Measurements from ENCODE around the gene AMMECR1L.

The AMMECR1L gene

DNA sequence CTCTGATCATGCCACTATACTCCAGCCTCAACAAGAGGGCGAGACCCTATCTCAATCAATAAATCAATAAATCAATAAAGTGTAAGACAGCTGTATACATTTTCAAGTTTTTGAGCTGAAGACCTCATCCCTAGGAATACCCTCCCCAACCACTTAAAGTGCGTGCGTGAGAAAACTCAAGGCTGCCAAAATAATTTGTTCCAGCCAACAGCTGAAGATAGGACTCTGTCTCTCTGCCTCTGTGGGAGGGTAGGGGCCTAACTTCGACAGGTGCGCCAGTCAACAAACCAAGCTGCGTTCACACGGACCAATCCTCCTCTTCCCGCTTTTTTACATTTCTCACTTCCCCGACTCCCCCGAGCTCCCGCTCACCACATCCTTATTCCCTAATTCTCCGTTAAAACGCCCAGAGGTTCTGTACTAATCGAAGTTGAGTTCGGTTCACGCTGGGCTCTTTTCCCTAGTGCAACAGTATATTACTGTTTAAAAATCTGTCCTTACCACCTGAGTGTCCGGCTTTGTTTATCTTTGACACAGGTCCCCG is 28.4 kb downstream of the AMMECR1L start:
- H3K27me3 ChIP-seq (ENCODE audit: insufficient read depth, poor library complexity, severe bottlenecking), result no peaks in the 10 kb centered on the region
- peak overlapping the region; percentile 95 for H3K27ac ChIP-seq (replicated peaks)
- H3K4me3 ChIP-seq (replicated peaks; ENCODE audit: insufficient read depth, low read length), result peak overlapping the region; percentile 91
- peak in 1 of 2 experiments; percentile 34 for DNase-seq (ENCODE audit: low read depth in 1 of 2, low spot score in 1 of 2)
- TF ChIP-seq, protein P1, sequence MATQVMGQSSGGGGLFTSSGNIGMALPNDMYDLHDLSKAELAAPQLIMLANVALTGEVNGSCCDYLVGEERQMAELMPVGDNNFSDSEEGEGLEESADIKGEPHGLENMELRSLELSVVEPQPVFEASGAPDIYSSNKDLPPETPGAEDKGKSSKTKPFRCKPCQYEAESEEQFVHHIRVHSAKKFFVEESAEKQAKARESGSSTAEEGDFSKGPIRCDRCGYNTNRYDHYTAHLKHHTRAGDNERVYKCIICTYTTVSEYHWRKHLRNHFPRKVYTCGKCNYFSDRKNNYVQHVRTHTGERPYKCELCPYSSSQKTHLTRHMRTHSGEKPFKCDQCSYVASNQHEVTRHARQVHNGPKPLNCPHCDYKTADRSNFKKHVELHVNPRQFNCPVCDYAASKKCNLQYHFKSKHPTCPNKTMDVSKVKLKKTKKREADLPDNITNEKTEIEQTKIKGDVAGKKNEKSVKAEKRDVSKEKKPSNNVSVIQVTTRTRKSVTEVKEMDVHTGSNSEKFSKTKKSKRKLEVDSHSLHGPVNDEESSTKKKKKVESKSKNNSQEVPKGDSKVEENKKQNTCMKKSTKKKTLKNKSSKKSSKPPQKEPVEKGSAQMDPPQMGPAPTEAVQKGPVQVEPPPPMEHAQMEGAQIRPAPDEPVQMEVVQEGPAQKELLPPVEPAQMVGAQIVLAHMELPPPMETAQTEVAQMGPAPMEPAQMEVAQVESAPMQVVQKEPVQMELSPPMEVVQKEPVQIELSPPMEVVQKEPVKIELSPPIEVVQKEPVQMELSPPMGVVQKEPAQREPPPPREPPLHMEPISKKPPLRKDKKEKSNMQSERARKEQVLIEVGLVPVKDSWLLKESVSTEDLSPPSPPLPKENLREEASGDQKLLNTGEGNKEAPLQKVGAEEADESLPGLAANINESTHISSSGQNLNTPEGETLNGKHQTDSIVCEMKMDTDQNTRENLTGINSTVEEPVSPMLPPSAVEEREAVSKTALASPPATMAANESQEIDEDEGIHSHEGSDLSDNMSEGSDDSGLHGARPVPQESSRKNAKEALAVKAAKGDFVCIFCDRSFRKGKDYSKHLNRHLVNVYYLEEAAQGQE (IDR thresholded peaks at IDR 0.05; ENCODE audit: insufficient replicate concordance, low read depth), result no peak
- no peak for TF ChIP-seq GABPA (IDR thresholded peaks at IDR 0.05; ENCODE audit: low read depth)
- no peak for TF ChIP-seq POLR2AphosphoS5 (IDR thresholded peaks at IDR 0.05; ENCODE audit: low read depth)
- TF ChIP-seq SPI1 (IDR thresholded peaks at IDR 0.05; ENCODE audit: borderline replicate concordance, low read depth), result no peak
- TF ChIP-seq, protein P2, sequence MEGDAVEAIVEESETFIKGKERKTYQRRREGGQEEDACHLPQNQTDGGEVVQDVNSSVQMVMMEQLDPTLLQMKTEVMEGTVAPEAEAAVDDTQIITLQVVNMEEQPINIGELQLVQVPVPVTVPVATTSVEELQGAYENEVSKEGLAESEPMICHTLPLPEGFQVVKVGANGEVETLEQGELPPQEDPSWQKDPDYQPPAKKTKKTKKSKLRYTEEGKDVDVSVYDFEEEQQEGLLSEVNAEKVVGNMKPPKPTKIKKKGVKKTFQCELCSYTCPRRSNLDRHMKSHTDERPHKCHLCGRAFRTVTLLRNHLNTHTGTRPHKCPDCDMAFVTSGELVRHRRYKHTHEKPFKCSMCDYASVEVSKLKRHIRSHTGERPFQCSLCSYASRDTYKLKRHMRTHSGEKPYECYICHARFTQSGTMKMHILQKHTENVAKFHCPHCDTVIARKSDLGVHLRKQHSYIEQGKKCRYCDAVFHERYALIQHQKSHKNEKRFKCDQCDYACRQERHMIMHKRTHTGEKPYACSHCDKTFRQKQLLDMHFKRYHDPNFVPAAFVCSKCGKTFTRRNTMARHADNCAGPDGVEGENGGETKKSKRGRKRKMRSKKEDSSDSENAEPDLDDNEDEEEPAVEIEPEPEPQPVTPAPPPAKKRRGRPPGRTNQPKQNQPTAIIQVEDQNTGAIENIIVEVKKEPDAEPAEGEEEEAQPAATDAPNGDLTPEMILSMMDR (IDR thresholded peaks at IDR 0.05; ENCODE audit: insufficient read depth, low read length), result no peak

DNA sequence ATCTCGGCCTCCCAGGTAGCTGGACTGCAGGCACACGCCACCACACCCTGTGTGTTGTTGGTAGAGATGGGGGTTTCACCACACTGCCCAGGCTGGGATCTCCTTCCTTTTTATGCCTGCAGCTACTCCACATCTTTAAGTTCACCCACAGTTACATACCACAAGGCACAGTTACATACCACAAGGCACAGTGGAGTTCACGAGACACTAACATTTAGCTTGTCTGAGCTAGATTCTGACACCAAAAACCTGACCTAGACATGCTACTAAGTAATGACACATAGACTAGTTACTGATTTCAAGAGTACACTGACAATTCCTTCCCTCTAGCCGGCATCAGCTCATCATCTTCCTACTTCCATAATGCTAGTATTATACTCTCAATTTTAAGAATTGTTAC is 32.1 kb downstream of the AMMECR1L start:
- H3K27ac ChIP-seq (replicated peaks), result no peak overlapping the region
- DNase-seq (ENCODE audit: low read depth in 1 of 2, low spot score in 1 of 2), result no peak
- TF ChIP-seq GABPA (IDR thresholded peaks at IDR 0.05; ENCODE audit: low read depth) (no peak), POLR2AphosphoS5 (IDR thresholded peaks at IDR 0.05; ENCODE audit: low read depth) (no peak), SPI1 (IDR thresholded peaks at IDR 0.05; ENCODE audit: borderline replicate concordance, low read depth) (no peak)
- TF ChIP-seq, protein P2 (IDR thresholded peaks at IDR 0.05; ENCODE audit: insufficient read depth, low read length), result no peak
- TF ChIP-seq, protein P1 (IDR thresholded peaks at IDR 0.05; ENCODE audit: insufficient replicate concordance, low read depth), result no peak
- H3K27me3 ChIP-seq (ENCODE audit: insufficient read depth, poor library complexity, severe bottlenecking), result no peaks in the 10 kb centered on the region
- H3K4me3 ChIP-seq (replicated peaks; ENCODE audit: insufficient read depth, low read length), result no peak overlapping the region

DNA sequence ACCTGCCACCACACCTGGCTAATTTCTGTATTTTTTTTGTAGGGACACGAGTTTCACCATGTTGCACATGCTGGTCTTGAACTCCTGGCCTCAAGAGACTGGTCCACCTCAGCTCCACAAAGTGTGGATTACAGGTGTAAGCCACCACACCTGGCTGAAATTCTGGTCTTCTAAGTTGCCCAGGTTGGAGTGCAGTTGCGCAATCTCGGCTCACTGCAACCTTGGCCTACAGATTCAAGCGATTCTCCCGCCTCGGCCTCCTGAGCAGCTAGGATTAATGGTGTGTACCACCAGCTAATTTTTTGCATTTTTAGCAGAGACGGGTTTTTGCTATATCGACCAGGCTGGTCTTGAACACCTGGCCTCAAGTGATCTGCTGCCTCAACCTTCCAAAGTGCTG is 33.4 kb downstream of the AMMECR1L start:
- Histone ChIP-seq H3K4me3 (replicated peaks; ENCODE audit: insufficient read depth, low read length) (no peak overlapping the region), H3K27me3 (ENCODE audit: insufficient read depth, poor library complexity, severe bottlenecking) (no peaks in the 10 kb centered on the region), H3K27ac (replicated peaks) (no peak overlapping the region)
- TF ChIP-seq SPI1 (IDR thresholded peaks at IDR 0.05; ENCODE audit: borderline replicate concordance, low read depth) (no peak), GABPA (IDR thresholded peaks at IDR 0.05; ENCODE audit: low read depth) (no peak), POLR2AphosphoS5 (IDR thresholded peaks at IDR 0.05; ENCODE audit: low read depth) (no peak)
- TF ChIP-seq, protein P2 (IDR thresholded peaks at IDR 0.05; ENCODE audit: insufficient read depth, low read length), result no peak
- TF ChIP-seq, protein P1 (IDR thresholded peaks at IDR 0.05; ENCODE audit: insufficient replicate concordance, low read depth), result no peak
- no peak for DNase-seq (ENCODE audit: low read depth in 1 of 2, low spot score in 1 of 2)
